Prostate gland (tissue), 2 donors: Measurements from ENCODE around the gene DCUN1D2.

Experiments used
- CTCF ChIP-seq, 4 experiments: fragments of 200-600 bp in 2 of 4; fragments of 450-650 bp in 2 of 4; sonication (generic) in 2 of 4; IDR thresholded peaks; 1 replicate in 3 of 4; 2 replicates in 1 of 4; pipeline ENCODE4 v1.5.1; 2016 to 2019; ENCODE audit warnings: antibody characterized with exemption in 4 of 4, mild to moderate bottlenecking in 2 of 4, moderate library complexity in 2 of 4
- POLR2A ChIP-seq: fragments of 450-650 bp; IDR thresholded peaks from one replicate; pipeline ENCODE4 v1.6.1; 2016; ENCODE audit warnings: antibody characterized with exemption, mild to moderate bottlenecking

DNA sequence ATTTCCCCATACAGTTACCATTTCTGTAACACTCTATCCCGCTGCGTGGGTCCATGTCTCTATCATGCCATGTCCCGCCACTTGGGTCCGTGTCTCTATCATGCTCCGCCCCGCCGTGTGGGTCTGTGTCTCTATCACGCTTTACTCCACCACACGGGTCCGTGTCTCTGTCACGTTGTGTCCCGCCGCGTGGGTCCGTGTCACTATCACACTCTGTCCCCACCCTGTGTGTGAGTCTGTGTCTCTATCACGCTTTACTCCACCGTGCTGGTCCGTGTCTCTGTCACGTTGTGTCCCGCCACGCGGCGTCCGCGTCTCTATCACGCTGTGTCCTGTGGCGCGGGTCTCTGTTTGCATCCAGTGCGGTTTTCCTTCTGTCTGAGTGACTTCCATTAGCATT is 48.9 kb downstream of the DCUN1D2 start:
- TF ChIP-seq CTCF (IDR thresholded peaks at IDR 0.05) (no peak), POLR2A (no peak)
